ENCODE measurements around the gene FAM9A.

GRCh38 chrX:8811611-8812010 is 10.4 kb upstream of the FAM9A start:
- TF ChIP-seq CTCF (IDR thresholded peaks at IDR 0.05; ENCODE audit: borderline replicate concordance, extremely low read depth, low read length, poor library complexity, severe bottlenecking) (no peak), EZH2 (IDR thresholded peaks at IDR 0.05; ENCODE audit: borderline replicate concordance, low read depth, low read length, severe bottlenecking) (no peak)

Data from DND-41 (cell line).